Thyroid gland (tissue), 4 donors: ENCODE results near the gene GEN1.

Source experiments
- POLR2A ChIP-seq, 2 donors: fragments of 450-650 bp; IDR thresholded peaks; one replicate each; pipeline ENCODE4 v1.6.1; 2017; ENCODE audit warnings: antibody characterized with exemption in 2 of 2, mild to moderate bottlenecking in 2 of 2, moderate library complexity in 1 of 2
- TF ChIP-seq, protein P1 (sequence below), 6 experiments: fragments of 200-600 bp in 3 of 6; fragments of 450-650 bp in 3 of 6; sonication (generic) in 3 of 6; IDR thresholded peaks; one replicate each; pipeline ENCODE4 v1.5.1; 2016 to 2019; ENCODE audit warnings: antibody characterized with exemption in 6 of 6, mild to moderate bottlenecking in 2 of 6, inconsistent platforms in 1 of 6, moderate library complexity in 1 of 6

DNA sequence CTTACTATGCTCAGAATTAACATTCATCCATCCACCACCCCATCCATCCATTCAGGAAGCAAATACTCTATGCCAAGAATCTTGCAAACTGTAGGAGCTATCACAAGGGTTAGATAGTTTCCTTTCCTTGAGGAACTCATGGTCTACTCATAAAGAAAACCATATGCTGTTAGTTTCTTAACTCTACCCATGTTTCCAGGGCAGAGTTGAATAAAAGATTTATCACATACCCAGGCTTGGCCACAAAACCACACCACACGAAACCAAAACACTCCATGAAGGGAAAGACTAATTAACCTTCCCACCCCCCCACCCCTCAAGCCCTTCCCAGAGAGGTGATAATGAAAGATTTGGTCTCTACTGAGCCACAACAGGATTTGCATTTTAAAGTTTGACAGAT is 38.6 kb downstream of the GEN1 start:
- TF ChIP-seq POLR2A (IDR thresholded peaks at IDR 0.05) = no peak
- TF ChIP-seq, protein P1, sequence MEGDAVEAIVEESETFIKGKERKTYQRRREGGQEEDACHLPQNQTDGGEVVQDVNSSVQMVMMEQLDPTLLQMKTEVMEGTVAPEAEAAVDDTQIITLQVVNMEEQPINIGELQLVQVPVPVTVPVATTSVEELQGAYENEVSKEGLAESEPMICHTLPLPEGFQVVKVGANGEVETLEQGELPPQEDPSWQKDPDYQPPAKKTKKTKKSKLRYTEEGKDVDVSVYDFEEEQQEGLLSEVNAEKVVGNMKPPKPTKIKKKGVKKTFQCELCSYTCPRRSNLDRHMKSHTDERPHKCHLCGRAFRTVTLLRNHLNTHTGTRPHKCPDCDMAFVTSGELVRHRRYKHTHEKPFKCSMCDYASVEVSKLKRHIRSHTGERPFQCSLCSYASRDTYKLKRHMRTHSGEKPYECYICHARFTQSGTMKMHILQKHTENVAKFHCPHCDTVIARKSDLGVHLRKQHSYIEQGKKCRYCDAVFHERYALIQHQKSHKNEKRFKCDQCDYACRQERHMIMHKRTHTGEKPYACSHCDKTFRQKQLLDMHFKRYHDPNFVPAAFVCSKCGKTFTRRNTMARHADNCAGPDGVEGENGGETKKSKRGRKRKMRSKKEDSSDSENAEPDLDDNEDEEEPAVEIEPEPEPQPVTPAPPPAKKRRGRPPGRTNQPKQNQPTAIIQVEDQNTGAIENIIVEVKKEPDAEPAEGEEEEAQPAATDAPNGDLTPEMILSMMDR (IDR thresholded peaks at IDR 0.05) = no peak
